Measurements from ENCODE around the gene EXT2.
A peak's percentile ranks its signal among the peaks of the same experiment; 100 is the strongest.

The EXT2 gene

GRCh38 chr11:44095506-44096359 is at the start of gene EXT2:
Gene EXT2, plus strand, starts transcription at chr11:44095678. Its CDS starts 12,035 bp downstream, at chr11:44107713.
- DNase-seq (ENCODE audit: low read depth) = peak; percentile 65

GRCh38 chr11:44046182-44046581 is 49.3 kb upstream of the EXT2 start:
- no peak for DNase-seq (ENCODE audit: low read depth)

GRCh38 chr11:44047298-44047697 is 48.2 kb upstream of the EXT2 start:
- DNase-seq (ENCODE audit: low read depth) = no peak

GRCh38 chr11:44047931-44048431 is 47.5 kb upstream of the EXT2 start, which contains the start of gene ACCSL:
Gene ACCSL, plus strand, starts transcription at chr11:44047981. Its CDS starts 56 bp downstream, at chr11:44048037.
- no peak for DNase-seq (ENCODE audit: low read depth)

GRCh38 chr11:44049832-44050231 is 45.6 kb upstream of the EXT2 start:
- DNase-seq (ENCODE audit: low read depth) = no peak

- no peak for DNase-seq (ENCODE audit: low read depth)
Observed at GRCh38 chr11:44051171-44051570, 44.3 kb upstream of the EXT2 start.

- no peak for DNase-seq (ENCODE audit: low read depth)
Observed at GRCh38 chr11:44057340-44057739, 38.1 kb upstream of the EXT2 start.

GRCh38 chr11:44058275-44058674 is 37.2 kb upstream of the EXT2 start:
- no peak for DNase-seq (ENCODE audit: low read depth)

GRCh38 chr11:44065161-44065661 is 30.3 kb upstream of the EXT2 start:
- peak; percentile 6 for DNase-seq (ENCODE audit: low read depth)

- DNase-seq (ENCODE audit: low read depth) = peak; percentile 89
Observed at GRCh38 chr11:44065841-44066731, 29.4 kb upstream of the EXT2 start, which contains the start of gene ACCS. Gene ACCS, plus strand, starts transcription at chr11:44066270. Its CDS starts 1,358 bp downstream, at chr11:44067628.

- peak; percentile 59 for DNase-seq (ENCODE audit: low read depth)
Observed at GRCh38 chr11:44066732-44067141, 28.7 kb upstream of the EXT2 start.

- DNase-seq (ENCODE audit: low read depth) = no peak
Observed at GRCh38 chr11:44067266-44067665, 28.2 kb upstream of the EXT2 start.

- DNase-seq (ENCODE audit: low read depth) = no peak
Observed at GRCh38 chr11:44068180-44068579, 27.3 kb upstream of the EXT2 start.

GRCh38 chr11:44071157-44071556 is 24.3 kb upstream of the EXT2 start:
- DNase-seq (ENCODE audit: low read depth) = no peak

GRCh38 chr11:44072757-44073658 is 22.5 kb upstream of the EXT2 start:
- no peak for DNase-seq (ENCODE audit: low read depth)

GRCh38 chr11:44078794-44079193 is 16.7 kb upstream of the EXT2 start:
- no peak for DNase-seq (ENCODE audit: low read depth)

GRCh38 chr11:44079376-44079775 is 16.1 kb upstream of the EXT2 start:
- DNase-seq (ENCODE audit: low read depth) = no peak

- DNase-seq (ENCODE audit: low read depth) = no peak
Observed at GRCh38 chr11:44080951-44081350, 14.5 kb upstream of the EXT2 start.

GRCh38 chr11:44082645-44083044 is 12.8 kb upstream of the EXT2 start:
- no peak for DNase-seq (ENCODE audit: low read depth)

GRCh38 chr11:44083433-44083832 is 12.0 kb upstream of the EXT2 start:
- DNase-seq (ENCODE audit: low read depth) = no peak

- no peak for DNase-seq (ENCODE audit: low read depth)
Observed at GRCh38 chr11:44083906-44084305, 11.6 kb upstream of the EXT2 start.
